PC-3 (cell line): ENCODE measurements around the gene COLEC11. TPM values are rescaled to one million over a fixed set of nuclear protein-coding genes. Genes with fewer than 3 reads are reported as not detected.
"Not testable (repeated sequence)": the region's sequence is repeated elsewhere in the genome, so short reads cannot be mapped to it uniquely, and the experiment has no call there.

ENCODE experiments used
- ATAC-seq: fragments of 200-7000 bp; cut with Tn5 transposase; 2 replicates; pipeline ENCODE4 v1.9.1; 2020; ENCODE audit warnings: mild to moderate bottlenecking, moderate library complexity
- BruUV-seq: library from RNA; stranded (reverse); fragments of 400-500 nt; replicated peaks from 2 replicates; lab custom pipeline; 2021; lab: Mats Ljungman, UMichigan
- CTCF ChIA-PET: fragments of 300-600 bp; sonication (Branson Sonifier 250); formaldehyde crosslinking; loops from one replicate; lab custom pipeline; 2022; ENCODE audit warnings: antibody characterized with exemption; lab: Charles Lee
- POLR2A ChIA-PET: fragments of 300-600 bp; sonication (Branson Sonifier 250); formaldehyde crosslinking; loops from one replicate; lab custom pipeline; 2022; ENCODE audit warnings: antibody characterized with exemption; ENCODE audit not compliant: unreplicated experiment; lab: Charles Lee
- DNase-seq: peaks from one replicate; pipeline ENCODE4 v3.0.0-alpha.2; 2015
- H2AFZ ChIP-seq: fragments of 300-600 bp; sonication (generic); 2 replicates; pipeline ENCODE4 v1.6.0; 2016; ENCODE audit warnings: antibody characterized with exemption, low read length
- H3F3A ChIP-seq: fragments of 300-600 bp; sonication (generic); one replicate; pipeline ENCODE4 v1.6.0; 2017; ENCODE audit warnings: antibody characterized with exemption, low read length, control low read depth, mild to moderate bottlenecking; ENCODE audit not compliant: unreplicated experiment
- H3K27ac ChIP-seq: fragments of 300-600 bp; sonication (generic); 2 replicates; pipeline ENCODE4 v1.5.1; 2016; ENCODE audit warnings: mild to moderate bottlenecking, low read length
- H3K27me3 ChIP-seq: fragments of 300-600 bp; sonication (generic); 2 replicates; pipeline ENCODE4 v1.6.1; 2016; ENCODE audit warnings: low read length, mixed read lengths
- H3K36me3 ChIP-seq: fragments of 300-600 bp; sonication (generic); 2 replicates; pipeline ENCODE4 v1.6.1; 2016; ENCODE audit warnings: low read depth, mixed run types, low read length, mixed read lengths
- H3K4me1 ChIP-seq: fragments of 300-600 bp; sonication (generic); 2 replicates; pipeline ENCODE4 v1.5.1; 2016; ENCODE audit warnings: low read length; ENCODE audit not compliant: insufficient read depth
- H3K4me2 ChIP-seq: fragments of 300-600 bp; sonication (generic); 2 replicates; pipeline ENCODE4 v1.6.0; 2016; ENCODE audit warnings: low read length
- H3K4me3 ChIP-seq: fragments of 300-600 bp; sonication (generic); 2 replicates; pipeline ENCODE4 v1.5.1; 2016; ENCODE audit warnings: mild to moderate bottlenecking, low read length, mixed read lengths
- H3K79me2 ChIP-seq: fragments of 300-600 bp; sonication (generic); 2 replicates; pipeline ENCODE4 v1.6.1; 2017; ENCODE audit warnings: low read length, mixed read lengths
- H3K9ac ChIP-seq: fragments of 300-600 bp; sonication (generic); 2 replicates; pipeline ENCODE4 v1.6.0; 2016; ENCODE audit warnings: mild to moderate bottlenecking, low read length
- H3K9me2 ChIP-seq: fragments of 300-600 bp; sonication (generic); replicated peaks from 2 replicates; pipeline ENCODE4 v1.6.1; 2016; ENCODE audit warnings: mixed run types, low read length, mixed read lengths
- H3K9me3 ChIP-seq: fragments of 300-600 bp; sonication (generic); 2 replicates; pipeline ENCODE4 v1.6.1; 2016; ENCODE audit warnings: low read length, mixed read lengths
- H4K20me1 ChIP-seq: fragments of 300-600 bp; sonication (generic); 2 replicates; pipeline ENCODE4 v1.6.1; 2016; ENCODE audit warnings: low read length, mixed read lengths
- CTCF ChIP-seq: fragments of 300-600 bp; sonication (generic); conservative IDR thresholded peaks from 2 replicates; pipeline ENCODE4 v1.5.1; 2017; ENCODE audit warnings: antibody characterized with exemption, low read depth, mild to moderate bottlenecking, low read length
- EZH2 ChIP-seq: fragments of 300-600 bp; sonication (generic); IDR thresholded peaks from one replicate; pipeline ENCODE4 v1.6.1; 2017; ENCODE audit warnings: antibody characterized with exemption, mild to moderate bottlenecking, low read length; ENCODE audit not compliant: unreplicated experiment
- EZH2phosphoT487 ChIP-seq: fragments of 300-600 bp; sonication (generic); IDR thresholded peaks from 2 replicates; pipeline ENCODE4 v1.6.1; 2018; ENCODE audit warnings: mild to moderate bottlenecking, antibody characterized with exemption, low read length, borderline replicate concordance
- intact Hi-C: fragments of 100-400 bp; cut with micrococcal nuclease; formaldehyde crosslinking; loops from 2 replicates; pipeline ENCODE4 v1.9.0; 2023
- total RNA-seq: library from RNA; depleted of rRNA; stranded (reverse); fragments of >200 nt; gene quantifications from 2 replicates; pipeline ENCODE4 v1.2.3, GENCODE V29; 2014

The COLEC11 gene
- total RNA-seq, 1 experiment from 2014 or later = 0.44 TPM

- no TSS peak for BruUV-seq
- no peaks in the 10 kb centered on the region for H3K9me3 ChIP-seq
These were observed 18.6 kb downstream of the COLEC11 start for GRCh38 chr2:3613524-3613905.

GRCh38 chr2:3614743-3615142, 19.8 kb downstream of the COLEC11 start:
- H3K4me2 ChIP-seq, H3K27ac ChIP-seq, H3K27me3 ChIP-seq, H2AFZ ChIP-seq, H3F3A ChIP-seq, intact Hi-C loops, H3K79me2 ChIP-seq, CTCF ChIA-PET, H4K20me1 ChIP-seq, BruUV-seq, H3K36me3 ChIP-seq, ATAC-seq, H3K9me3 ChIP-seq, H3K4me1 ChIP-seq, DNase-seq, H3K9me2 ChIP-seq, H3K4me3 ChIP-seq, H3K9ac ChIP-seq, POLR2A ChIA-PET: not testable (repeated sequence)

More at GRCh38 chr2:3613524-3613905, 18.6 kb downstream of the COLEC11 start:
- DNase-seq = no peak
- no peak overlapping the region for H2AFZ ChIP-seq
- TF ChIP-seq CTCF (no peak), EZH2 (no peak), EZH2phosphoT487 (no peak)
- H3K27ac ChIP-seq = no peak overlapping the region
- no peaks in the 10 kb centered on the region for H3K36me3 ChIP-seq
- POLR2A ChIA-PET = no interaction called here
- H3K4me1 ChIP-seq = no peaks in the 10 kb centered on the region
- H3K9me2 ChIP-seq = no peaks in the 10 kb centered on the region
- no peak overlapping the region for H3K9ac ChIP-seq
- CTCF ChIA-PET = no interaction called here
- intact Hi-C loops = no loop called here
- H3K27me3 ChIP-seq = no peaks in the 10 kb centered on the region
- no peak for ATAC-seq
- no peak overlapping the region for H3K4me3 ChIP-seq
- no peaks in the 10 kb centered on the region for H3K79me2 ChIP-seq
- H3F3A ChIP-seq = no peaks in the 10 kb centered on the region
- H4K20me1 ChIP-seq = no peaks in the 10 kb centered on the region
- no peak overlapping the region for H3K4me2 ChIP-seq

GRCh38 chr2:3615541-3616200, 20.8 kb downstream of the COLEC11 start:
- POLR2A ChIA-PET, intact Hi-C loops, H3K9me2 ChIP-seq, ATAC-seq, H3F3A ChIP-seq, H4K20me1 ChIP-seq, H3K27ac ChIP-seq, DNase-seq, H3K79me2 ChIP-seq, H3K36me3 ChIP-seq, H3K27me3 ChIP-seq, H3K4me3 ChIP-seq, H3K9ac ChIP-seq, H3K4me2 ChIP-seq, H2AFZ ChIP-seq, H3K4me1 ChIP-seq, H3K9me3 ChIP-seq, BruUV-seq, CTCF ChIA-PET: not testable (repeated sequence)

- H3K79me2 ChIP-seq, H4K20me1 ChIP-seq, H3K4me1 ChIP-seq, H3K27me3 ChIP-seq, H3K27ac ChIP-seq, POLR2A ChIA-PET, H3K9ac ChIP-seq, H3K4me2 ChIP-seq, H3K36me3 ChIP-seq, CTCF ChIA-PET, intact Hi-C loops, H3F3A ChIP-seq, BruUV-seq, H3K4me3 ChIP-seq, H2AFZ ChIP-seq, DNase-seq, H3K9me2 ChIP-seq, ATAC-seq, H3K9me3 ChIP-seq: not testable (repeated sequence)
These were observed 21.7 kb downstream of the COLEC11 start for GRCh38 chr2:3616435-3617197.
